PC-9 (cell line): ENCODE measurements around the gene VAC14. TPM values are rescaled to one million over a fixed set of nuclear protein-coding genes. Genes with fewer than 3 reads are reported as not detected.

Source experiments
- BruUV-seq: library from RNA; stranded (reverse); fragments of 400-500 nt; replicated peaks from 2 replicates; lab custom pipeline; 2021; lab: Mats Ljungman, UMichigan
- CTCF ChIA-PET: fragments of 300-600 bp; sonication (Branson Sonifier 250); formaldehyde crosslinking; loops from one replicate; lab custom pipeline; 2022; ENCODE audit warnings: antibody characterized with exemption; lab: Charles Lee
- POLR2A ChIA-PET: fragments of 300-600 bp; sonication (Branson Sonifier 250); formaldehyde crosslinking; loops from one replicate; lab custom pipeline; 2022; ENCODE audit warnings: antibody characterized with exemption; ENCODE audit not compliant: unreplicated experiment; lab: Charles Lee
- DNase-seq, 2 experiments: peaks; one replicate each; pipeline versions ENCODE4 v3.0.0 to v3.0.0-alpha.2; 2015 to 2022; ENCODE audit warnings: mixed read lengths in 1 of 2
- H2AFZ ChIP-seq: fragments of 200-600 bp; sonication (generic); 2 replicates; pipeline ENCODE4 v1.8.1; 2017; ENCODE audit warnings: antibody characterized with exemption
- H3F3A ChIP-seq: fragments of 200-600 bp; sonication (generic); 2 replicates; pipeline ENCODE4 v1.8.1; 2017; ENCODE audit warnings: antibody characterized with exemption, mild to moderate bottlenecking, low read depth; ENCODE audit not compliant: insufficient read depth
- H3K27ac ChIP-seq: fragments of 200-600 bp; sonication (generic); 2 replicates; pipeline ENCODE4 v1.6.1; 2016; ENCODE audit warnings: mixed run types
- H3K27me3 ChIP-seq: fragments of 200-600 bp; sonication (generic); 2 replicates; pipeline ENCODE4 v1.6.1; 2016; ENCODE audit warnings: low read depth, mixed run types; ENCODE audit not compliant: insufficient read depth
- H3K36me3 ChIP-seq: fragments of 200-600 bp; sonication (generic); 2 replicates; pipeline ENCODE4 v1.6.1; 2016; ENCODE audit warnings: low read depth, mixed run types
- H3K4me1 ChIP-seq: fragments of 200-600 bp; sonication (generic); replicated peaks from 2 replicates; pipeline ENCODE4 v1.6.1; 2016; ENCODE audit warnings: mixed run types; ENCODE audit not compliant: insufficient read depth
- H3K4me2 ChIP-seq: fragments of 200-600 bp; sonication (generic); 2 replicates; pipeline ENCODE4 v1.6.1; 2017; ENCODE audit warnings: mixed run types
- H3K4me3 ChIP-seq: fragments of 200-600 bp; sonication (generic); 2 replicates; pipeline ENCODE4 v1.6.1; 2016; ENCODE audit warnings: mixed run types
- H3K79me2 ChIP-seq: fragments of 200-600 bp; sonication (generic); 2 replicates; pipeline ENCODE4 v1.6.1; 2017; ENCODE audit warnings: low read depth, mixed run types
- H3K9me2 ChIP-seq: fragments of 200-600 bp; sonication (generic); 2 replicates; pipeline ENCODE4 v1.8.1; 2017; ENCODE audit warnings: mild to moderate bottlenecking; ENCODE audit not compliant: insufficient read depth
- H3K9me3 ChIP-seq: fragments of 200-600 bp; sonication (generic); 2 replicates; pipeline ENCODE4 v1.8.1; 2016; ENCODE audit warnings: low read depth; ENCODE audit not compliant: insufficient read depth
- H4K20me1 ChIP-seq: fragments of 200-600 bp; sonication (generic); 2 replicates; pipeline ENCODE4 v1.8.1; 2017; ENCODE audit not compliant: insufficient read depth
- EZH2 ChIP-seq: fragments of 200-600 bp; sonication (generic); IDR thresholded peaks from 2 replicates; pipeline ENCODE4 v1.8.0; 2017; ENCODE audit warnings: antibody characterized with exemption, low read depth
- intact Hi-C: fragments of 100-400 bp; cut with micrococcal nuclease; formaldehyde crosslinking; loops from one replicate; pipeline ENCODE4 v1.10.0; 2022; ENCODE audit not compliant: unreplicated experiment
- total RNA-seq: library from RNA; stranded (reverse); gene quantifications from 2 replicates; pipeline ENCODE4 v1.2.3, GENCODE V29; 2021
- TF ChIP-seq, protein P1 (sequence below): fragments of 200-600 bp; sonication (generic); conservative IDR thresholded peaks from 2 replicates; pipeline ENCODE4 v1.6.1; 2017; ENCODE audit warnings: mixed run types, antibody characterized with exemption, mild to moderate bottlenecking, moderate library complexity

VAC14 gene
- total RNA-seq, 1 experiment from 2014 or later: 46.8 TPM

DNA sequence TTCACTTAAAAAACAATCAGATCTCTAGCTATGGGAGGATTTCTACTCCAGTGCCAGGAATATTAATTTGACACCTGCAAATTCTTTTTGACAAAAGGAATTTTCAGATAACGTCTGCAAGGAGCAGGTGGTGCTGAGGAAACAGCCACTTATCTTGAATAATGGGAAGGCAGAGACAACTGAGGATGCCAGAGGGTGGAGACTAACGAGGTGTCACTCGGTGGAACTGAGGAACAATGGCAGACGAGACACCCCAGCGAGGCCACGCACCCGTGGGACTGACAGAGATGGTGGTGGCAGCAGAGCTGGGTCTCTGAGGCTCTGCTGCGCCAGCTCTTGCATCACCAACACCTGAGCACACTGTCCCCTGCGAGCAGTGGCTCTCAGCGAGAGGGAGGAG is 42.2 kb downstream of the VAC14 start:
- BruUV-seq: no TSS peak
- H2AFZ ChIP-seq: no peak overlapping the region
- H3K9me2 ChIP-seq: no peaks in the 10 kb centered on the region
- H3K4me1 ChIP-seq: peaks cover 21% of the 10 kb centered on the region
- intact Hi-C loops: no loop called here
- ChIA-PET POLR2A (no interaction called here), CTCF (no interaction called here)
- H3K27ac ChIP-seq: no peak overlapping the region
- no peak for DNase-seq
- H3F3A ChIP-seq: peaks cover 18% of the 10 kb centered on the region; the same call in 1 of the 2 replicates
- H3K4me3 ChIP-seq: no peak overlapping the region
- no peaks in the 10 kb centered on the region for H3K27me3 ChIP-seq
- no peaks in the 10 kb centered on the region for H3K9me3 ChIP-seq
- peaks cover 18% of the 10 kb centered on the region; the same call in 1 of the 2 replicates for H3K36me3 ChIP-seq
- no peak overlapping the region for H3K4me2 ChIP-seq
- no peaks in the 10 kb centered on the region for H3K79me2 ChIP-seq
- TF ChIP-seq, protein P1, sequence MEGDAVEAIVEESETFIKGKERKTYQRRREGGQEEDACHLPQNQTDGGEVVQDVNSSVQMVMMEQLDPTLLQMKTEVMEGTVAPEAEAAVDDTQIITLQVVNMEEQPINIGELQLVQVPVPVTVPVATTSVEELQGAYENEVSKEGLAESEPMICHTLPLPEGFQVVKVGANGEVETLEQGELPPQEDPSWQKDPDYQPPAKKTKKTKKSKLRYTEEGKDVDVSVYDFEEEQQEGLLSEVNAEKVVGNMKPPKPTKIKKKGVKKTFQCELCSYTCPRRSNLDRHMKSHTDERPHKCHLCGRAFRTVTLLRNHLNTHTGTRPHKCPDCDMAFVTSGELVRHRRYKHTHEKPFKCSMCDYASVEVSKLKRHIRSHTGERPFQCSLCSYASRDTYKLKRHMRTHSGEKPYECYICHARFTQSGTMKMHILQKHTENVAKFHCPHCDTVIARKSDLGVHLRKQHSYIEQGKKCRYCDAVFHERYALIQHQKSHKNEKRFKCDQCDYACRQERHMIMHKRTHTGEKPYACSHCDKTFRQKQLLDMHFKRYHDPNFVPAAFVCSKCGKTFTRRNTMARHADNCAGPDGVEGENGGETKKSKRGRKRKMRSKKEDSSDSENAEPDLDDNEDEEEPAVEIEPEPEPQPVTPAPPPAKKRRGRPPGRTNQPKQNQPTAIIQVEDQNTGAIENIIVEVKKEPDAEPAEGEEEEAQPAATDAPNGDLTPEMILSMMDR: no peak
- TF ChIP-seq EZH2: no peak
- H4K20me1 ChIP-seq: no peaks in the 10 kb centered on the region

DNA sequence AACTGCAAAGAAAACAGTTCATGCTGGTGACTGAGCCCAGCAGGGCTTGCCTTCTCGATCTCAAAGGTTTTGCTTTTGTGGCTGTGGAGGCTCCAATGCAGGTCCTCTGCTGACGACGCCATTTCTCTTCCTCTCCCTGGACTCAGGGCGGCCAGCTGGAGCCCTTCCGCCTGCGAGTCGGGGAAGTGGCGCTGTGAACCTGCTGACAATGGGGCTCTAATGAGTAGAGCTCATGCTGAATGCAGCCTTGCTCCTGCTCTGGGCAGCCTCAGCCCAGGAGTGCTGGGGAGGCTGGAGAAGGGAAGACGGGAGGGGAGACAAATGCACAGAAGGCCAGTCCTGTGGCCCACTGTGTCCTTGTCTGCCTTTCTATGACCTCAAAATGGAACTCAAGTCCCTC is 43.8 kb downstream of the VAC14 start:
- TF ChIP-seq EZH2: no peak
- TF ChIP-seq, protein P1: no peak
- Histone ChIP-seq H3K4me1 (peaks cover 21% of the 10 kb centered on the region), H3K4me2 (no peak overlapping the region), H3K36me3 (peaks cover 16% of the 10 kb centered on the region; the same call in 1 of the 2 replicates), H3K27ac (no peak overlapping the region), H3K9me2 (no peaks in the 10 kb centered on the region), H4K20me1 (no peaks in the 10 kb centered on the region), H3K9me3 (no peaks in the 10 kb centered on the region), H2AFZ (no peak overlapping the region), H3K27me3 (no peaks in the 10 kb centered on the region), H3K4me3 (no peak overlapping the region), H3K79me2 (no peaks in the 10 kb centered on the region), H3F3A (peaks cover 18% of the 10 kb centered on the region; the same call in 1 of the 2 replicates)
- DNase-seq: no peak
- intact Hi-C loops: no loop called here
- no TSS peak for BruUV-seq
- CTCF ChIA-PET: interaction anchor here (0.6 kb wide), 1 partner anchor 593 kb away, joined by 3 read pairs; no protein-coding TSS in a partner anchor
- POLR2A ChIA-PET: no interaction called here

- no peak overlapping the region for H3K4me2 ChIP-seq
- H4K20me1 ChIP-seq: no peaks in the 10 kb centered on the region
- no peaks in the 10 kb centered on the region for H3K9me2 ChIP-seq
- POLR2A ChIA-PET: no interaction called here
- H3K27me3 ChIP-seq: no peaks in the 10 kb centered on the region
- no peak overlapping the region for H3K4me3 ChIP-seq
- peaks cover 9% of the 10 kb centered on the region; the same call in 1 of the 2 replicates for H3F3A ChIP-seq
- H3K36me3 ChIP-seq: peaks cover 12% of the 10 kb centered on the region; the same call in 1 of the 2 replicates
- H3K4me1 ChIP-seq: peaks cover 14% of the 10 kb centered on the region
- intact Hi-C loops: no loop called here
- CTCF ChIA-PET: no interaction called here
- H3K79me2 ChIP-seq: no peaks in the 10 kb centered on the region
- no peak overlapping the region for H2AFZ ChIP-seq
- no peak overlapping the region for H3K27ac ChIP-seq
- no TSS peak for BruUV-seq
- no peak for DNase-seq
- TF ChIP-seq, protein P1: no peak
- TF ChIP-seq EZH2: no peak
- H3K9me3 ChIP-seq: no peaks in the 10 kb centered on the region
These were observed 44.9 kb downstream of the VAC14 start for GRCh38 chr16:70756071-70756470.
